Adrenal gland (tissue), 5 donors: ENCODE measurements around the gene RPL36AL.

ENCODE experiments used
- CTCF ChIP-seq, 6 experiments: fragments of 450-650 bp in 4 of 6; fragments of 200-600 bp in 2 of 6; sonication (generic) in 1 of 6; IDR thresholded peaks; 1 replicate in 5 of 6; 2 replicates in 1 of 6; pipeline versions ENCODE4 v1.5.1 to v1.8.0; 2016 to 2021; ENCODE audit warnings: antibody characterized with exemption in 6 of 6, mild to moderate bottlenecking in 2 of 6, moderate library complexity in 1 of 6
- POLR2A ChIP-seq, 2 donors: fragments of 450-650 bp; IDR thresholded peaks; one replicate each; pipeline ENCODE4 v1.6.1; 2017; ENCODE audit warnings: antibody characterized with exemption in 2 of 2, mild to moderate bottlenecking in 2 of 2, moderate library complexity in 1 of 2
- donor health status: DM: no; HTN: no; CAD: no.

DNA sequence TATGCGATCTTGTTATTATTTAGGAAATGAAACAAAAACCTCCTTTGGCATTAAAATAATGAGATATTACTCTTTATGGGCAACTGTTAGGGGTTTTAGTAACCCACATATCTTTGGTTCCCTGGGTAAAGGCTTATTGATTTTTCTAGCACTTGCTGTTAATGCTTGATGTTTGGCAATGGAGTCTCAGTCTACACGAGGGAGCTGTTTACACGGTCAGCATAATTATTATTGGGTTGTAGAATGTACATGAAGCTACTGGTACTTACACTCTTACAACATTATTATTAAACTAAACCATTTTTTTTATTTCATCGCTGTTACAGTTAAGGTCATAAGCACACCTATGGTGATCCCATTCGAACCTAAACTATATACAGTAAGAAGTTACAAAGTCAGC is 46.4 kb downstream of the RPL36AL start:
- TF ChIP-seq CTCF (IDR thresholded peaks at IDR 0.05) (no peak), POLR2A (IDR thresholded peaks at IDR 0.05) (no peak)
